ENCODE results near the gene SPOP. TPM values are rescaled to one million over a fixed set of nuclear protein-coding genes. Genes with fewer than 3 reads are reported as not detected.

Gene SPOP
- total and polyA plus RNA-seq, 9 of the 15 experiments (the other 6 are each of a cell fraction or from before 2014, with no cell fraction given) = 34.2 to 65.9 (median 39.7) TPM

GRCh38 chr17:49694847-49695697 is 17.2 kb upstream of the SPOP start (continued):
- TF ChIP-seq HMGXB4 (CRISPR knock-in tag; IDR thresholded peaks at IDR 0.05) = no peak
- no peak for TF ChIP-seq CBX3 (IDR thresholded peaks at IDR 0.05; ENCODE audit: borderline replicate concordance in 1 of 2, low read length in 2 of 2)
- TF ChIP-seq CREBBP (IDR thresholded peaks at IDR 0.05; ENCODE audit: low read depth, low read length) = no peak
- peak; percentile 93 to 96 for TF ChIP-seq RAD21 (CRISPR knock-in tag; conservative IDR thresholded peaks at IDR 0.05 in 1 of 2, IDR thresholded peaks at IDR 0.05 in 1 of 2)
- no peak for TF ChIP-seq RNF219 (CRISPR knock-in tag; IDR thresholded peaks at IDR 0.05)
- TF ChIP-seq SP1 (CRISPR knock-in tag; IDR thresholded peaks at IDR 0.05) = 0 out of 2 replicates have a peak, but pooled peaks have one; percentile 16
- no peak for TF ChIP-seq PURB (CRISPR knock-in tag; IDR thresholded peaks at IDR 0.05; ENCODE audit: low read depth)
- no peak for TF ChIP-seq ZNF639 (CRISPR knock-in tag; conservative IDR thresholded peaks at IDR 0.05 in 1 of 2, IDR thresholded peaks at IDR 0.05 in 1 of 2)
- TF ChIP-seq LCOR (CRISPR knock-in tag; IDR thresholded peaks at IDR 0.05) = peak; percentile 55; the same call in 1 of the 2 replicates
- TF ChIP-seq TAF9B (IDR thresholded peaks at IDR 0.05; ENCODE audit: partially characterized antibody) = no peak
- TF ChIP-seq FOXK1 (CRISPR knock-in tag; IDR thresholded peaks at IDR 0.05; ENCODE audit: borderline replicate concordance) = no peak
- TF ChIP-seq TAF15 (IDR thresholded peaks at IDR 0.05; ENCODE audit: low read depth, low read length) = no peak
- no peak for TF ChIP-seq CGGBP1 (CRISPR knock-in tag; IDR thresholded peaks at IDR 0.05)
- TF ChIP-seq DMBX1 (CRISPR knock-in tag; IDR thresholded peaks at IDR 0.05; ENCODE audit: borderline replicate concordance) = no peak
- no peak for TF ChIP-seq ZNF395 (CRISPR knock-in tag; IDR thresholded peaks at IDR 0.05)
